ENCODE measurements around the gene CFAP68.
"Not testable (repeated sequence)": the region's sequence is repeated elsewhere in the genome, so short reads cannot be mapped to it uniquely, and the experiment has no call there.

The CFAP68 gene

DNA sequence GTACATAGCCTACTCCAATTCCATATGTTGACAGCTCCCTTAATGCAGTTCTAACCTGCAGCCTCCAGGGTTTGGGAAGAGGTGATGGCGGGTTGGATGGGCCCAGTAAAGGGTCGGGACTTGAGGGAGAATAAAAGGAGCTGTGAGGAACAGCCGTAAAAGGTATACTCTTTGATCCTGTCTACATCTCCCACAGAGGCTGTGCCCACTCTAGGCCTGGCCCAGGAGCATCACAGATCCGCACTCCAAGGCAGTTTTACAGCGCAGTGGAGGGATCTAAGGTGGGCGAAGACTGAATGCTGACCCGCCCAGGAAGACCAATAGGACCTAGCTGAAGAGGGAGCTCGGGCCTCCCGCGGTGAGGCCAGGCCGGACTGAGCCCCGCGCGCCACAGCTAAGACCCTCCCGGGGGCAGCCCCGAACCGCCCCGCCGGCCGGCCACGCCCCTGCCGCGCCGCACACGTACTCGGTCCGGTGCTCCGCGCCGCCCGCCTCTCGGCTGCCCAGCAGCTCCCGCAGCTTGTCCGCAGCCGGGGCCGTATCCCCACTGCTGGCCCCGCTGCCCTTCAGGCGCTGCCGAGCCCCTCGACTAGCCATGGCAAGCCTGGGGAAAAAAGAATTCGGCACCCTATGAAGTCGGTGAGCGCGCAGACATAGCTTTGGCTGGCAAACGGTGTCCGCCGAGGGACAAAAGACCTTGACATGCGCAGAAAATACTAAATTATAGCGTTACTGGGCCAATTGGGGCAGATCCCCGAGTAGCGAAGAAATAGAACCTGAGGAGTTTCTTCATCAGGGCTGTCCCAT lies 8.3 kb upstream of the CFAP68 start, which contains the start of gene ALG9:
Gene ALG9, minus strand, starts transcription at position 696 of the 807 bp plus-strand sequence. Its CDS starts 99 bp downstream, at position 597.
- peak; percentile 43 for DNase-seq

- no peak for DNase-seq
These were observed 7.6 kb upstream of the CFAP68 start for GRCh38 chr11:111871693-111872161.

GRCh38 chr11:111878385-111878848 lies 924 bp upstream of the CFAP68 start:
- DNase-seq = no peak

- DNase-seq = no peak
These were observed 258 bp downstream of the CFAP68 start for GRCh38 chr11:111879637-111879960.

- no peak for DNase-seq
These were observed 2.9 kb downstream of the CFAP68 start for GRCh38 chr11:111882202-111882601.

DNA sequence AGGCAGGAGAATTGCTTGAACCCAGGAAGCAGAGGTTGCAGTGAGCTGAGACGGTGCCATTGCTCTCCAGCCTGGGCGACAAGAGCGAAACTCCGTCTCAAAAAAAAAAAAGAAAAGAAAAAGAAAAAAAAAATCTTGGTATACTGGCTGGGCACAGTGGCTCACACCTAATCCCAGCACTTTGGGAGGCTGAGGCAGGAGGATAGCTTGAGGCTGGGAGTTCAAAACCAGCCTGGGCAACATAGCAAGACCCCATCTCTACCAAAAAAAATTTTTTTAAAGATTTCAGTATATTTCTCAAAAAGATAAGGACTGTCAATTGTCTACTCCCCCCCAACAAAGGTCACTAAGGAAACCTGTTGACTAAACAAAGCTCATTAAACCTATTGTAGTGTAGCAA lies 5.7 kb downstream of the CFAP68 start:
- DNase-seq = not testable (repeated sequence)

DNA sequence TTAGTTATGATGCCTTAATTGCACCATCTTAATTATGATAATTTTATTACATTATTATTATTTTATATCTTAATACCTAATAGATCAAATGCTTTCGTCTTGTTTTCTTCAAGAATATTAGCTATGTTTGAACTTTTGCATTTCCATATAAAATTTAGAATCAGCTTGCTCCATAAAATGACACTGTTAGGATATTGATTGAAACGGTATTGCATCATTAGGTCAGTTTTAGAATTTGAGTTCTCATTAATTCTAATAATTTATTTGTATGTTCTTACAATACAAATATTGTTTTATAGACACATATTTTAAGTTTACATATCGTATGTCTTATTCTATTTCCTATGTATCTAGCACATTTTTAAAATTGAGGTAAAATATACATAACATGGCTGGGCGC lies 6.7 kb downstream of the CFAP68 start:
- DNase-seq = no peak

DNA sequence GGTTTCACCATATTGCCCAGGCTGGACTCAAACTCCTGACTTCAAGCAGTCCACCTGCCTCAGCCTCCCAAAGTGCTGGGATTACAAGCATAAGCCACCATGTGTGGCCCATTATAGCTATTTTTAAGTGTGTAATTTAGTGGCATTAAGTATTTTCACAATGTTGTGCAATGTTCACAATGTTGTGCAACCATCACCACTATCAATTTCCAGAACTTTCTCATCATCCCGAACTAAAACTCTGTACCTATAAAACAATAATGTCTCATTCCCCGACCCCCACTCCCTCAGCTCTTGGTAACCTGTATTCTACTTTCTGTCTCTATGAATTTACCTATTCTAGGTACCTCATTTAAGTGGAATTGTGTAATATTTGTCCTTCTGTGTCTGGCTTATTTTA lies 7.5 kb downstream of the CFAP68 start:
- DNase-seq = no peak

- no peak for DNase-seq
These were observed 26.1 kb downstream of the CFAP68 start for GRCh38 chr11:111905411-111905810.

DNA sequence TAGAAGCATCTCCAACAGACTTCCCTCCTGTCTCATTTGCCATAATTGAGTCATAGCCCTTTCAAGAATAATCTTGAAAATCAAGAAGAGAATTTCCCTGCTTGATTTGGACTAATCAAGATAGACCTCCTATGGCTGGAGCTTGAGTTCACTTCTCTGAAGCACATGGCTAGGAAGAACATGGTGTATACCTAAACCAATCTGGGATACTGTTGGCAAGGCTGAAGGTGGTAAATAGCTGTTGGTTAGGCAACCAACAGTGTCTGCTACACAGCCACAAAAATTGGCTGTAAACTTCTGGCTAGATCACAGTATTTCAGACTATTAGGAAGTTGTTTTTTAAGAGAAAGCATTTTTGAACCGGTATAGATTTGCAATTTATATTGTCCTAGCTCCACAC lies 27.3 kb downstream of the CFAP68 start:
- DNase-seq = no peak

GRCh38 chr11:111908639-111909305 lies 29.4 kb downstream of the CFAP68 start:
- no peak for DNase-seq

GRCh38 chr11:111909378-111909777 lies 30.0 kb downstream of the CFAP68 start:
- DNase-seq = no peak

- DNase-seq = peak; percentile 28
These were observed 31.6 kb downstream of the CFAP68 start for GRCh38 chr11:111910676-111911562.

DNA sequence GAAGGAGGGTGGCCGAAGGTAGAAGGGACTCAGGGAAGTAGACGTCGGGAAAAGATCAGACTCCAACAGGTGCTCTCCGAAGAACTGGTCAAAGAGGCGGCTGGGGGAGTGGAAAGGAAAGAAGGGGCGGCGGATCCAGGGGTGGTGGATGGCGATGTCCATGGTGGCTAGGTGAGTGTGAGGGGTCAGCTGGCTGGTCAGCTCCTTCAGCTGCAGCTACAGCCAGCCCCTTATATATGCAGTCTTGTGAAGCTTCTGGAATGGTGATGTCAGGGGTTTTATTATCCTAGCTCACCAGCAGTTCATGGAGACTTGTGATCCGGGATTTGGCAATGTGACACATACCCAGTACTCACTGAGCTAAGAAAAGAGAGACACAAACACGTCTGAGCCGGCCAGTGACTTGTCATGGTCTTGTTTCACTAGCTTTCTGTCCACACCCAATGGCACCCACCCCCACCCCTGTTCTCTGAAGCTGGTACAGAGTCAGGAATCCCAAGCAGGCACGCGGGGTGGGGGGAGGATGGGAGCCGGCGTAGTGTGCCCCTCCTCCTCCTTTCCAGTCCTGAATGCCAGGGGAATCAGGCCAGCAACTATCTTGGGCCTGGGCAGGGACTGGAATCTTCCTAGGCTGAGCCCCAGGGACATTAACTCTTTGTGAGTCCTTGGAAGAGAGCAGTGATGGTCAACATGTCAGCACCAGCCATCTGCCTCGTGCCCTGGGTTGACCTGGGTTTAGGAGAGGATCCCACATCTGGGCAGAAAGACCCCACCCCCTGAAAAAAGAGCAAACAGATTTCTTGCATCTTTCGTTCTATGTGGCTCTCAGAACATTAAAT lies 32.4 kb downstream of the CFAP68 start, which contains the start of gene CRYAB:
Gene CRYAB, minus strand, starts transcription at position 208 of the 839 bp plus-strand sequence. Its CDS starts 46 bp downstream, at position 162.
- DNase-seq = no peak

DNA sequence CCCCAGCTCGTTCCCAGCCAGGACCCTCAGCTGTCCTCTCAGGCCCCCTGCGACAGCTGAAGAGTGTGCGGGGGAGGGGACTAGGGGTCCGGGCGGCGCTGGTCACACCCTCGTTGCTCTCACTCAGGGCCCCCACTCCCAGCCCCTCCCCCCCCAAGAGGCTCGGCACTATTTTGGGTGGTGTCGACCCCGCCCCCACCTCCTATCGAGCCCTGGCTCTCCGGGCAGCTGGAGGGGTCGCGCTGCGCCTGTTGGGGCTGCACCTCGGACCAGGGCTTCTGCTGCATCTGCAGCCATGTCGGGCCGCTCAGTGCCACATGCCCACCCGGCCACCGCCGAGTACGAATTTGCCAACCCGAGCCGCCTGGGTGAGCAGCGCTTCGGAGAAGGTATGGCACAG lies 33.2 kb downstream of the CFAP68 start, which contains the start of gene HSPB2:
Gene HSPB2, plus strand, starts transcription at position 200 of the 400 bp plus-strand sequence. Its CDS starts 96 bp downstream, at position 296.
- DNase-seq = no peak

DNA sequence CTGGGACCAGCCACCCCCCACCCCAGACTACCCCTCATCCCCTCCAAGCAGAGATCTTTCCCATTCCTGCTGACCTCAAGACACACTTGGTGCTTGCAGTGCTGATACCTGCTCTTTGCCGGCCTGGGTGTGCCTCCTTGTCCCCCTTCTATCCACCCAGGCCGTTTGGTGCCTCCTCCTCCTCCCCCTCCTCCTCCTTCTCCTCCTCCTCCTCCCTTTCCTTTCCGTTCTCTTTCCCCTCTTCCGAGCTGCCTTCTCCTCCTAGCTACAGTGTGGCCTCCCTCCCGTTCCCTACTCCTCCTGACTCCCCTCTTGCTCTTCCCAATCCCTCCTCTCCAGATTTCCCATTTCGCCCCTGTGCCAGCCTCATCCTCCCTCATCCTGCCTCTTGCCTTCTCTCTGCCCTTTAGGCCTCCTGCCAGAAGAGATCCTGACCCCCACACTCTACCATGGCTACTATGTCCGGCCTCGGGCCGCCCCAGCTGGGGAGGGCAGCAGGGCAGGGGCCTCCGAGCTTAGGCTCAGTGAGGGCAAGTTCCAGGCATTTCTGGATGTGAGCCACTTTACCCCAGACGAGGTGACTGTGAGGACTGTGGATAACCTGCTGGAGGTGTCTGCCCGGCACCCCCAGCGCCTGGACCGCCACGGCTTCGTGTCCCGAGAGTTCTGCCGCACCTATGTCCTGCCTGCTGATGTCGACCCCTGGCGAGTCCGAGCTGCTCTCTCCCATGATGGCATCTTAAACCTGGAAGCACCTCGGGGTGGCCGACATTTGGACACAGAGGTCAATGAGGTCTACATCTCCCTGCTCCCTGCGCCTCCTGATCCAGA lies 33.9 kb downstream of the CFAP68 start:
- no peak for DNase-seq

- DNase-seq = no peak
These were observed 34.7 kb downstream of the CFAP68 start for GRCh38 chr11:111913997-111914396.

- DNase-seq = no peak
These were observed 37.4 kb downstream of the CFAP68 start for GRCh38 chr11:111916768-111917167.

DNA sequence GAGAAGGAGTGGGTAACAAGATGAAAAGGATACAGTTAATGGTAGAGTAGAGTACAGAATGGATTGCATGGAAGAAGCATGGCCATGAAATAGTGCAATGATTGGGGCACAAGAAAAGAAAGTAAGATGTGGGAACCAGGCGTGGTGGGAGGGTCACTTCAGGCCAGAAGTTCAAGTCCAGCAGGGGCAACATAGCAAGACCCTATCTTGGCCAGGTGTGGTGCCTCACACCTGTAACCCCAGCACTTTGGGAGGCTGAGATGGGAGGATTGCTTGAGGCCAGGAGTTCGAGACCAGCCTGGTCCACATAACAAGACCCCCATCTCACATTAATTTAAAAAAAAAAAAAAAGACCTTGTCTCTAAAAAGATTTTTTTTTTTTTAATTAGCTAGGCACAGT lies 38.0 kb downstream of the CFAP68 start:
- no peak for DNase-seq

DNA sequence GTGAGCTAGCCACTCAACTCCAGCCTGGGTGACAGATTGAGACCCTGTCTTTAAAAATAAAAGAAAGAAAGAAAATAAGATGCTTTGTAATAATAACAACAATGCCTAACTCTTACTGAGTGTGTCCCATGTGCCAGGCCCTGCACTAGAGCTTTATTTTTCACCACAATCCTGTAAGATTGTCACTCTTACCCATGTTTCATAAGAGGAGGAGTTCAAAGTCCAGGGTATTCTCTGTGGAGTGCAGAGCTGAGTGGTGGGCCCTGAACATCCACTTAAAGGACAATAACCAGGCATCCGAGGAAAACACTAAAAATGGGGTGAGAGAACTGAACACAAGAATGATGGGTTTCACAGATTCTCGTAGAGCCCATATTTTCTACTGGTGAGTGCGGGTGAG lies 38.4 kb downstream of the CFAP68 start:
- DNase-seq = no peak
